Measurements from ENCODE around the gene NPBWR2.
"Not testable (repeated sequence)": the region's sequence is repeated elsewhere in the genome, so short reads cannot be mapped to it uniquely, and the experiment has no call there.

NPBWR2 gene

DNA sequence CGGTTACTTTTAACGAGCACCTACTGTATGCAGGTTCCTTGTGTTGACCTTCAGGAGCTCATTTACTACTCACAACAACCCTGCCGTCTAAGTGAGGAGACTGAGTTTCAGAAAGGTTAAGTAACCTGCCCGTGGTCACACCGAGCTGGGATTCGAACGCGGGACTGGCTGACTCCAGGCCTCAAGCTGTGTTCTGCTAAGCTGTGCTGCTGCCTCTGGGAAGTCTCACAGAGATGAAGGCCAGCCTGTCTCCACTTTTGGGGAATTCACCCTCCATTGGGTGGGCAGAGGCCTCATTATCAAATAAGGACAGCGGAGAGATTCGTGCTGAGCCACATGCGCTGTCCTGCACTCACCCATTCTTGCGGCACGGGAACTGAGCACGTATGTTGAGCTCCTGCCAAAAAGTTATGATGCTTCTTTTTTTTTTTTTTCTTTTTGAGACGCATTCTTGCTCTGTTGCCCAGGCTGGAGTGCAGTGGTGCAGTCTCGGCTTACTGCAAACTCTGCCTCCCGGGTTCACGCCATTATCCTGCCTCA is 31.0 kb upstream of the NPBWR2 start:
- no peak for DNase-seq (ENCODE audit: extremely low spot score)
- CTCF ChIA-PET = interaction anchor here (1.1 kb wide), 1 partner anchor 18 kb away, joined by 4 read pairs; no protein-coding TSS in a partner anchor
- POLR2A ChIA-PET = no interaction called here
- TF ChIP-seq, protein P1, sequence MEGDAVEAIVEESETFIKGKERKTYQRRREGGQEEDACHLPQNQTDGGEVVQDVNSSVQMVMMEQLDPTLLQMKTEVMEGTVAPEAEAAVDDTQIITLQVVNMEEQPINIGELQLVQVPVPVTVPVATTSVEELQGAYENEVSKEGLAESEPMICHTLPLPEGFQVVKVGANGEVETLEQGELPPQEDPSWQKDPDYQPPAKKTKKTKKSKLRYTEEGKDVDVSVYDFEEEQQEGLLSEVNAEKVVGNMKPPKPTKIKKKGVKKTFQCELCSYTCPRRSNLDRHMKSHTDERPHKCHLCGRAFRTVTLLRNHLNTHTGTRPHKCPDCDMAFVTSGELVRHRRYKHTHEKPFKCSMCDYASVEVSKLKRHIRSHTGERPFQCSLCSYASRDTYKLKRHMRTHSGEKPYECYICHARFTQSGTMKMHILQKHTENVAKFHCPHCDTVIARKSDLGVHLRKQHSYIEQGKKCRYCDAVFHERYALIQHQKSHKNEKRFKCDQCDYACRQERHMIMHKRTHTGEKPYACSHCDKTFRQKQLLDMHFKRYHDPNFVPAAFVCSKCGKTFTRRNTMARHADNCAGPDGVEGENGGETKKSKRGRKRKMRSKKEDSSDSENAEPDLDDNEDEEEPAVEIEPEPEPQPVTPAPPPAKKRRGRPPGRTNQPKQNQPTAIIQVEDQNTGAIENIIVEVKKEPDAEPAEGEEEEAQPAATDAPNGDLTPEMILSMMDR (IDR thresholded peaks at IDR 0.05; ENCODE audit: control extremely low read depth, extremely low read depth, low read depth, missing control alignments) = no peak

DNA sequence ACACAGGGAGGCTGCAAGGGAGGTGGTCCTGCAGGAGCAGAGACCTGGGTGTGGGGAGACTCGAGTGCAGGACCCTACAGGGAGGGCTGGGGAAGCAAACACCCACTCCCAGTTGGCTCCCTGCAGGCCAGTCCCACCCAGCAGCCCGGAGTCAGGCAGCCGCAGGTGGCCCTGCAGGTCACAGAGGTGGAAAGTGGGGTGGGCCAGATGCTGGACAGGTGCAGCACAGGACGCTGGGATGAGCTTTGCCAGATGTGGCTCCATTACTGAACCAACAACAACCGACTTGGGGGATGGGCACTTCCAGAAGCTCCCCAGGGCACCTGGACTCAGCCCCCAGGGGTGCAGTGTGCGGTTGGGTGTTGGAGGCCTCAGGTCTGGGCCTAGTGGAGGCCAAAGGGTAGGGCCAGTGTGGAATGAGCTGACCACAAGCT is 30.2 kb upstream of the NPBWR2 start:
- no peak for DNase-seq (ENCODE audit: extremely low spot score)
- ChIA-PET POLR2A (interaction anchor here (0.6 kb wide), 1 partner anchor 1076 kb away, joined by 5 read pairs; no protein-coding TSS in a partner anchor), CTCF (interaction anchor here (1.1 kb wide), 1 partner anchor 18 kb away, joined by 4 read pairs; no protein-coding TSS in a partner anchor)
- TF ChIP-seq, protein P1 (IDR thresholded peaks at IDR 0.05; ENCODE audit: control extremely low read depth, extremely low read depth, low read depth, missing control alignments) = no peak

DNA sequence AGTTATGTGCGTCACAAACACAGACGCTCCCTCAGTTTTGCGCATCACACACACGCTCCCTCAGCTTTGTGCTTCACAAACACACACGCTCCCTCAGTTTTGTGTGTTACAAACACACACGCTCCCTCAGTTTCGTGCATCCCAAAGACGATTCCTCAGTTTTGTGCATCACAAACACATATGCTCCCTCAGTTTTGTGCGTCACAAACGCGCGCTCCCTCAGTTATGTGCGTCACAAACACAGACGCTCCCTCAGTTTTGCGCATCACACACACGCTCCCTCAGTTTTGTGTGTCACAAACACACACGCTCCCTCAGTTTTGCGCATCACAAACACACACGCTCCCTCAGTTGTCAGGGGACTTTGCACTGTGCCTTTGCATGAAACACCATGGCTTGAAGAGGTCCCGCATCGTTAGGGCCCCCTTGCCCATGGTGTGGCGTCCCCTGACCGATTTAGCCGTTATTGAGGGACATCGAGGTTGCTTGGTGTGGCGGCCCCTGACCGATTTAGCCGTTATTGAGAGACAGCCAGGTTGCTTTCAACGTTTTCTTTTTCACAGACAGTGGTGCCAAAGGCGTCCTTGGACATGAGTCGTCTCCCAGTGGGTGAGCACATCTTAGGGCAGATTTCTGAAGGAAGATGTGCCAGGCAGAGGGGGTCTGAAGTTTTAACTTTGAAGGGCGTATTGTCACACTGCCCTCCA is 28.8 kb upstream of the NPBWR2 start:
- TF ChIP-seq, protein P1 (IDR thresholded peaks at IDR 0.05; ENCODE audit: control extremely low read depth, extremely low read depth, low read depth, missing control alignments) = no peak
- CTCF ChIA-PET = no interaction called here
- POLR2A ChIA-PET = no interaction called here
- no peak for DNase-seq (ENCODE audit: extremely low spot score)

DNA sequence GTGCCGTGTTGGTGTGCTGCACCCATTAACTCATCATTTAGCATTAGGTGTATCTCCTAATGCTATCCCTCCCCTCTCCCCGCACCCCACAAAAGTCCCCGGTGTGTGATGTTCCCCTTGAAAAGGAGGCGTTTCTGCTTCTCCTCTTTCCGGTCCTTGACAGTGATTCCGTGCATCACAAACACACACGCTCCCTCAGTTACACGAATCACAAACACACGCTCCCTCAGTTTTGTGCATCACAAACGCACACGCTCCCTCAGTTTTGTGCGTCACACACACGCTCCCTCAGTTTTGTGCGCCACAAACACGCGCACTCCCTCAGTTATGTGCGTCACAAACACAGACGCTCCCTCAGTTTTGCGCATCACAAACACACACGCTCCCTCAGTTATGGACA is 27.4 kb upstream of the NPBWR2 start:
- DNase-seq (ENCODE audit: extremely low spot score); POLR2A ChIA-PET; CTCF ChIA-PET: not testable (repeated sequence)

- ChIA-PET CTCF (no interaction called here), POLR2A (no interaction called here)
- TF ChIP-seq, protein P1 (IDR thresholded peaks at IDR 0.05; ENCODE audit: control extremely low read depth, extremely low read depth, low read depth, missing control alignments) = no peak
- DNase-seq (ENCODE audit: extremely low spot score) = no peak
Observed at GRCh38 chr20:64133951-64134407, 26.6 kb upstream of the NPBWR2 start.

DNA sequence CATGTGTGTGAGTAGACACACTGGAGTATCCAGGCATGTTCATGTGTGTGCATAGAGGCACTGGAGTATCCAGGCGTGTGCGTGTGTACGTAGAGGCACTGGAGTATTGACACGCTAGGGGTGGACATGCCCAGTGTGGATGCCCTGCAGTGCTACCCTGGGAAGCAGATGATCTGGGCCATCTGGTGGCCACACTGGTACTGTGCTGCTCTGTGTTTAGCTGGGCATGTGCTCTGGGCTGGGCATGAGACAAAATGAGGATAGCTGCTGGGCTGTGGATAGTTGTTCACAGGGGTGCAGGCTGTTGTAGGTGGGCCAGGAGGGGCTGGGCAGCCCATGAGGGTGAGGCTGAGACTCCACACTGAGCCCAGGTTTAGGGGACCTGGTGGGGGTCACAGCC is 24.0 kb upstream of the NPBWR2 start:
- DNase-seq (ENCODE audit: extremely low spot score) = no peak

GRCh38 chr20:64130876-64131275 is 23.5 kb upstream of the NPBWR2 start:
- TF ChIP-seq, protein P1 (IDR thresholded peaks at IDR 0.05; ENCODE audit: control extremely low read depth, extremely low read depth, low read depth, missing control alignments) = no peak
- CTCF ChIA-PET = no interaction called here
- POLR2A ChIA-PET = no interaction called here
- no peak for DNase-seq (ENCODE audit: extremely low spot score)

More for the DNA sequence above, 24.0 kb upstream of the NPBWR2 start:
- ChIA-PET CTCF (no interaction called here), POLR2A (no interaction called here)
- TF ChIP-seq, protein P1 (IDR thresholded peaks at IDR 0.05; ENCODE audit: control extremely low read depth, extremely low read depth, low read depth, missing control alignments) = peak; percentile 19

Measured in GM10248 (cell line).